Right lobe of liver (tissue), 4 donors: ENCODE measurements around the gene MAP7.

Experiments used
- CTCF ChIP-seq, 4 donors: fragments of 200-600 bp in 3 of 4; fragments of 450-650 bp in 1 of 4; IDR thresholded peaks; one replicate each; pipeline versions ENCODE4 v1.5.1 to v1.8.0; 2016 to 2022; ENCODE audit warnings: antibody characterized with exemption in 4 of 4, mild to moderate bottlenecking in 2 of 4
- POLR2A ChIP-seq: fragments of 450-650 bp; IDR thresholded peaks from one replicate; pipeline ENCODE4 v1.6.1; 2017; ENCODE audit warnings: antibody characterized with exemption, mild to moderate bottlenecking
- donor health status: DM: no; HTN: no; CAD: no.
- donor health status: DM: no; HTN: no; CAD: no.
- donor health status: DM: no; HTN: yes; CAD: no.

- TF ChIP-seq CTCF (IDR thresholded peaks at IDR 0.05) (no peak), POLR2A (no peak)
These were observed 139.8 kb downstream of the MAP7 start for GRCh38 chr6:136410201-136411024.
